HCT116 (cell line): ENCODE results near the gene APOBEC3G. TPM values are rescaled to one million over a fixed set of nuclear protein-coding genes. Genes with fewer than 3 reads are reported as not detected.

Source experiments
- ATAC-seq: fragments of 200-7000 bp; cut with Tn5 transposase; 2 replicates; pipeline ENCODE4 v1.9.1; 2020; ENCODE audit warnings: mild to moderate bottlenecking, moderate library complexity
- BruUV-seq: library from RNA; stranded (reverse); fragments of 400-500 nt; replicated peaks from 2 replicates; lab custom pipeline; 2021; lab: Mats Ljungman, UMichigan
- CTCF ChIA-PET: fragments of 300-600 bp; sonication (Branson Sonifier 250); formaldehyde crosslinking; loops from one replicate; lab custom pipeline; 2021; ENCODE audit warnings: antibody characterized with exemption; lab: Charles Lee
- POLR2A ChIA-PET: fragments of 300-600, 350-600 bp; sonication (Branson Sonifier 250); formaldehyde crosslinking; loops from one replicate; lab custom pipeline; 2021; ENCODE audit warnings: antibody characterized with exemption; lab: Charles Lee
- RAD21 ChIA-PET, 2 experiments: fragments of 300-600 bp; sonication (Branson Sonifier 250); formaldehyde crosslinking; loops; one replicate each; lab custom pipeline; 2023; ENCODE audit warnings: low total read pairs in 2 of 2; ENCODE audit not compliant: uncharacterized antibody in 2 of 2, unreplicated experiment in 2 of 2, low non-redundant PET in 1 of 2; lab: Charles Lee
- DNase-seq: peaks from one replicate; pipeline ENCODE4 v3.0.0-alpha.2; 2010; ENCODE audit warnings: low read depth, low spot score
- H2AFZ ChIP-seq: fragments of 200-600 bp; shearing (Covaris generic), sonication (generic); 2 replicates; pipeline ENCODE4 v1.6.1; 2017; ENCODE audit warnings: low read depth, mixed run types, mixed read lengths, antibody characterized with exemption, low read length; ENCODE audit not compliant: poor library complexity, severe bottlenecking
- H3K27ac ChIP-seq: 2 replicates; pipeline ENCODE4 v1.5.1; 2012; ENCODE audit warnings: low read depth, low read length
- H3K27me3 ChIP-seq: fragments of 200-600 bp; sonication (generic); 2 replicates; pipeline ENCODE4 v1.6.1; 2016; ENCODE audit warnings: mixed run types, low read length, mixed read lengths; ENCODE audit not compliant: insufficient read depth
- H3K36me3 ChIP-seq, 2 experiments: fragments of 200-500 bp in 1 of 2; fragments of 200-600 bp in 1 of 2; sonication (Bioruptor generic) in 1 of 2; sonication (generic) in 1 of 2; 2 replicates each; pipeline versions ENCODE4 v1.5.1 to v1.6.1; 2014 to 2016; ENCODE audit warnings: low read length in 2 of 2, inconsistent platforms in 1 of 2, mixed read lengths in 1 of 2, mixed run types in 1 of 2; ENCODE audit not compliant: insufficient read depth in 2 of 2, control insufficient read depth in 1 of 2
- H3K4me1 ChIP-seq, 2 experiments: fragments of 200-600 bp in 1 of 2; sonication (generic) in 1 of 2; 2 replicates each; pipeline versions ENCODE4 v1.5.1 to v1.6.1; 2012 to 2017; ENCODE audit warnings: low read length in 2 of 2, inconsistent platforms in 1 of 2, mild to moderate bottlenecking in 1 of 2, mixed read lengths in 1 of 2, mixed run types in 1 of 2, moderate library complexity in 1 of 2; ENCODE audit not compliant: insufficient read depth in 2 of 2, control insufficient read depth in 1 of 2
- H3K4me2 ChIP-seq: fragments of 200-600 bp; sonication (generic); 2 replicates; pipeline ENCODE4 v1.6.1; 2017; ENCODE audit warnings: mixed run types, low read length, mixed read lengths
- H3K4me3 ChIP-seq, 2 experiments: fragments of 200-600 bp in 1 of 2; sonication (generic) in 1 of 2; replicated peaks in 1 of 2; 2 replicates each; pipeline ENCODE4 v1.5.1; 2011 to 2016; ENCODE audit warnings: low read length in 2 of 2, control low read depth in 1 of 2, low read depth in 1 of 2, mild to moderate bottlenecking in 1 of 2, mixed read lengths in 1 of 2, mixed run types in 1 of 2
- H3K79me2 ChIP-seq: fragments of 200-600 bp; sonication (generic); 2 replicates; pipeline ENCODE4 v1.6.1; 2017; ENCODE audit warnings: mild to moderate bottlenecking, mixed run types, low read length, moderate library complexity, mixed read lengths; ENCODE audit not compliant: insufficient read depth
- H3K9ac ChIP-seq: fragments of 200-600 bp; sonication (generic); 2 replicates; pipeline ENCODE4 v1.6.1; 2016; ENCODE audit warnings: low read length, mixed read lengths
- H3K9me2 ChIP-seq: fragments of 200-600 bp; sonication (generic), shearing (Covaris generic); 2 replicates; pipeline ENCODE4 v1.6.1; 2017; ENCODE audit warnings: mixed run types, mild to moderate bottlenecking, moderate library complexity; ENCODE audit not compliant: insufficient read depth
- H3K9me3 ChIP-seq, 2 experiments: fragments of 200-500 bp in 1 of 2; fragments of 200-600 bp in 1 of 2; sonication (Bioruptor generic) in 1 of 2; sonication (generic) in 1 of 2; 2 replicates each; pipeline ENCODE4 v1.6.1; 2014 to 2017; ENCODE audit warnings: low read length in 2 of 2, mixed read lengths in 2 of 2, inconsistent platforms in 1 of 2, low read depth in 1 of 2, mild to moderate bottlenecking in 1 of 2, mixed run types in 1 of 2, moderate library complexity in 1 of 2; ENCODE audit not compliant: control insufficient read depth in 1 of 2, insufficient read depth in 1 of 2
- H4K20me1 ChIP-seq: fragments of 200-600 bp; sonication (generic), shearing (Covaris generic); 2 replicates; pipeline ENCODE4 v1.6.1; 2017; ENCODE audit warnings: mixed run types, mild to moderate bottlenecking, moderate library complexity; ENCODE audit not compliant: insufficient read depth
- CBX3 ChIP-seq: IDR thresholded peaks from 2 replicates; pipeline ENCODE4 v1.6.1; 2012; ENCODE audit warnings: low read depth
- CEBPB ChIP-seq: IDR thresholded peaks from 2 replicates; pipeline ENCODE4 v1.6.1; 2012; ENCODE audit warnings: low read depth
- ELF1 ChIP-seq: IDR thresholded peaks from 2 replicates; pipeline ENCODE4 v1.6.1; 2012; ENCODE audit warnings: low read depth, borderline replicate concordance
- EZH2 ChIP-seq: fragments of 200-600 bp; sonication (generic); IDR thresholded peaks from 2 replicates; pipeline ENCODE4 v1.6.1; 2017; ENCODE audit warnings: antibody characterized with exemption, mixed run types
- EZH2phosphoT487 ChIP-seq: fragments of 200-600 bp; IDR thresholded peaks from 2 replicates; pipeline ENCODE4 v1.6.1; 2018; ENCODE audit warnings: antibody characterized with exemption, borderline replicate concordance
- FOSL1 ChIP-seq: IDR thresholded peaks from 2 replicates; pipeline ENCODE4 v1.6.1; 2012; ENCODE audit warnings: low read depth
- JUND ChIP-seq: IDR thresholded peaks from 2 replicates; pipeline ENCODE4 v1.6.1; 2012
- POLR2A ChIP-seq: IDR thresholded peaks from 2 replicates; pipeline ENCODE4 v1.7.0; 2011; ENCODE audit warnings: borderline replicate concordance; ENCODE audit not compliant: insufficient read depth, insufficient read length; ENCODE audit errors: extremely low read depth
- SIN3A ChIP-seq: IDR thresholded peaks from 2 replicates; pipeline ENCODE4 v1.6.1; 2012; ENCODE audit warnings: low read depth
- SP1 ChIP-seq: IDR thresholded peaks from 2 replicates; pipeline ENCODE4 v1.6.1; 2012; ENCODE audit warnings: low read depth
- TCF7L2 ChIP-seq: IDR thresholded peaks from 2 replicates; pipeline ENCODE4 v1.7.0; 2011; ENCODE audit warnings: borderline replicate concordance, inconsistent platforms; ENCODE audit not compliant: insufficient read depth, insufficient read length; ENCODE audit errors: extremely low read depth
- ZFX ChIP-seq: fragments of 450-650 bp; IDR thresholded peaks from 2 replicates; pipeline ENCODE4 v1.6.1; 2017
- ZNF274 ChIP-seq: fragments of 200-500 bp; sonication (Bioruptor generic); IDR thresholded peaks from 2 replicates; pipeline ENCODE4 v1.6.1; 2014; ENCODE audit warnings: mild to moderate bottlenecking, low read depth, low read length, inconsistent platforms
- intact Hi-C: fragments of 100-400 bp; cut with micrococcal nuclease; formaldehyde crosslinking; loops from 2 replicates; pipeline ENCODE4 v1.10.0; 2022
- total RNA-seq: library from RNA; stranded (reverse); gene quantifications from one replicate; pipeline ENCODE4 v1.2.1, GENCODE V29; 2021; ENCODE audit not compliant: unreplicated experiment
- TF ChIP-seq, protein P1 (sequence below): IDR thresholded peaks from 2 replicates; pipeline ENCODE4 v1.6.1; 2012
- TF ChIP-seq, protein P2 (sequence below): IDR thresholded peaks from 2 replicates; pipeline ENCODE4 v1.6.1; 2011; ENCODE audit warnings: mild to moderate bottlenecking, low read length, moderate library complexity; ENCODE audit not compliant: insufficient replicate concordance; ENCODE audit errors: extremely low read depth

APOBEC3G gene
- total RNA-seq, 1 experiment from 2014 or later = 0.71 TPM

DNA sequence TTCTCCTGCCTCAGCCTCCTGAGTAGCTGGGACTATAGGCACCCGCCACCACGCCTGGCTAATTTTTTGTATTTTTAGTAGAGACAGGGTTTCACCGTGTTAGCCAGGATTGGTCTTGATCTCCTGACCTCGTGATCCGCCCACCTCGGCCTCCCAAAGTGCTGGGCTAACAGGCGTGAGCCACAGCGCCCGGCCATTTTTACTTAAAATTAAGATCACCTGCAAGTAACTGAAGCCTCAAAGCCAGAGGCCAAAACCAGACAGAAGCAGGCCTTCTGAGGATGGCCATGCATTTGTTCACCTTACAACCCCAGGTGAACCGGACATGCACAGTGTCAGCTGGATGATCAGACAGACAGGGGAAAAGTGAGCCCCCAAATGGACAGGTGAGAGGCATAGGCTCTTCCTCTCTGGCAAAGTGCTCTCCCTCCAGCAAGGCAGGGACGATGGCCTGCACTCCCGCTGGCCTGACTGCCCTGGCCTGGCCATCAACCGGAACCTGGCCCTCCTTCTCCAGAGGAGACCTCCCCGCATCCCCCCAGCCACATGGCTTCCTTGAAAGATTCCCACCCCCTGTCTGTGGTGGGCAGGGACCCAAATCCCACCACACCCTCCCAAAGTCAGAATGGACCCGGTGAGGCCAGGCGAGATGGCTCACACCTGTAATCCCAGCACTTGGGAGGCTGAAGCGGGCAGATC lies 45.8 kb downstream of the APOBEC3G start:
- ChIA-PET RAD21 (no interaction called here), POLR2A (no interaction called here), CTCF (interaction anchor here (1.5 kb wide), 1 partner anchor 253 kb away, joined by 9 read pairs; no protein-coding TSS in a partner anchor)
- Histone ChIP-seq H2AFZ (no peak overlapping the region), H3K36me3 (no peaks in the 10 kb centered on the region), H3K27me3 (no peaks in the 10 kb centered on the region), H3K79me2 (no peaks in the 10 kb centered on the region), H3K4me2 (no peak overlapping the region), H3K4me3 (no peak overlapping the region), H3K27ac (no peak overlapping the region), H3K9me3 (no peaks in the 10 kb centered on the region), H3K9me2 (no peaks in the 10 kb centered on the region), H3K9ac (no peak overlapping the region), H4K20me1 (no peaks in the 10 kb centered on the region), H3K4me1 (no peaks in the 10 kb centered on the region)
- no peak for ATAC-seq
- intact Hi-C loops = loop anchor here (1.0 kb wide), 1 partner anchor 253 kb away; no protein-coding TSS in a partner anchor
- TF ChIP-seq FOSL1 = no peak
- TF ChIP-seq ZNF274 = no peak
- TF ChIP-seq JUND = no peak
- TF ChIP-seq EZH2phosphoT487 = no peak
- TF ChIP-seq CBX3 = no peak
- TF ChIP-seq POLR2A = no peak
- TF ChIP-seq, protein P1, sequence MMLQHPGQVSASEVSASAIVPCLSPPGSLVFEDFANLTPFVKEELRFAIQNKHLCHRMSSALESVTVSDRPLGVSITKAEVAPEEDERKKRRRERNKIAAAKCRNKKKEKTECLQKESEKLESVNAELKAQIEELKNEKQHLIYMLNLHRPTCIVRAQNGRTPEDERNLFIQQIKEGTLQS = no peak
- no peak for TF ChIP-seq CEBPB
- no TSS peak for BruUV-seq
- DNase-seq = no peak

DNA sequence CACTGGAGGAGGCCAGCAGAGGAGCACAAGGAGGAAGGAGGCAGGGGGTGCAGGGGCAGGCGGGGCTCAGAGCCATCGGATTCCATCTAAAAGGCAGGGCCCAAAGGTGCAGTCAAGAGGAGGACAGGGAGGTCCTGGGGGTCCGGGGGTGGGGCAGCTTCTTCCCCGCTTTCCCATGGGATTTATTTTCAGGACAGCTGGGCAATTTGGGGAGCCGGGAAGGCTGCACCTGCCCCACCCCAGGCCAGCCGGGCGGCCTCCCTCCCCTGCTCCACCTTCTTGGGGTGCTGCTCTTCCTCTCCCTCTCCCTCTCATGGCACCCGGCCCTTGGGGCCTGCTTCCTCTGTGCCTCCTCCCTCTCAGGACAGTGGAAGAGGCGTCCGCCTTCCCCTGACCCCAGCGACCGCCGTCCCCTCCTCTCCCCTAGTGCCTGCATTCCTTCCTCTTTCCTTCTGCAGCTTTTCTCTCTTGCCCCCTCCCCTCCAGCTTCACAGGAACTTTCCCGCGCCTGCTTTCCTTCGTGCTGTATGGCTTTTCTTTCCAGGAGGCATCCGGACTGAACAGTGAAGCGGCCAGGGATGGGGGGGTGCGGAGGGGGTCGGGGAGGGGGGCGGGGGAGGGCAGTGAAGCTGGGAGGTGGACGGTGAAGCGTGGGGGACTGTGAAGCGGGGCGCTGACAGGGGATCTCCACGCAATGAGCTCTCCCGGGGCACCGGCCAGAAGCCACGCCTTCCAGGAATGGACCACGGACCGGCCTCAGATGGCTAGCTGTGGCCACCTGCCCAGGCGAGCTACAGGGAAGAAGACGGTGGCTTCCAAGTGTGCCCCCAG lies 46.9 kb downstream of the APOBEC3G start:
- ChIA-PET RAD21 (no interaction called here), POLR2A (no interaction called here), CTCF (interaction anchor here (0.6 to 1.5 kb wide), 3 partner anchors 9 to 184 kb away, joined by 3 to 4 read pairs (median 3); no protein-coding TSS in a partner anchor)
- no peak overlapping the region for H3K27ac ChIP-seq
- H3K79me2 ChIP-seq = no peaks in the 10 kb centered on the region
- H2AFZ ChIP-seq = no peak overlapping the region
- H3K9me3 ChIP-seq = no peaks in the 10 kb centered on the region
- H3K36me3 ChIP-seq = no peaks in the 10 kb centered on the region
- no peaks in the 10 kb centered on the region for H3K27me3 ChIP-seq
- intact Hi-C loops = no loop called here
- no peaks in the 10 kb centered on the region for H3K4me1 ChIP-seq
- H4K20me1 ChIP-seq = no peaks in the 10 kb centered on the region
- no peaks in the 10 kb centered on the region for H3K9me2 ChIP-seq
- no TSS peak for BruUV-seq
- H3K4me3 ChIP-seq = no peak overlapping the region
- no peak for ATAC-seq
- no peak for DNase-seq
- H3K4me2 ChIP-seq = no peak overlapping the region
- no peak overlapping the region for H3K9ac ChIP-seq
- TF ChIP-seq ELF1 = no peak
- no peak for TF ChIP-seq FOSL1
- TF ChIP-seq CBX3 = no peak
- TF ChIP-seq, protein P2, sequence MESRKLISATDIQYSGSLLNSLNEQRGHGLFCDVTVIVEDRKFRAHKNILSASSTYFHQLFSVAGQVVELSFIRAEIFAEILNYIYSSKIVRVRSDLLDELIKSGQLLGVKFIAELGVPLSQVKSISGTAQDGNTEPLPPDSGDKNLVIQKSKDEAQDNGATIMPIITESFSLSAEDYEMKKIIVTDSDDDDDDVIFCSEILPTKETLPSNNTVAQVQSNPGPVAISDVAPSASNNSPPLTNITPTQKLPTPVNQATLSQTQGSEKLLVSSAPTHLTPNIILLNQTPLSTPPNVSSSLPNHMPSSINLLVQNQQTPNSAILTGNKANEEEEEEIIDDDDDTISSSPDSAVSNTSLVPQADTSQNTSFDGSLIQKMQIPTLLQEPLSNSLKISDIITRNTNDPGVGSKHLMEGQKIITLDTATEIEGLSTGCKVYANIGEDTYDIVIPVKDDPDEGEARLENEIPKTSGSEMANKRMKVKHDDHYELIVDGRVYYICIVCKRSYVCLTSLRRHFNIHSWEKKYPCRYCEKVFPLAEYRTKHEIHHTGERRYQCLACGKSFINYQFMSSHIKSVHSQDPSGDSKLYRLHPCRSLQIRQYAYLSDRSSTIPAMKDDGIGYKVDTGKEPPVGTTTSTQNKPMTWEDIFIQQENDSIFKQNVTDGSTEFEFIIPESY = no peak
- TF ChIP-seq ZFX = no peak
- TF ChIP-seq ZNF274 = no peak
- TF ChIP-seq EZH2 = no peak
- TF ChIP-seq POLR2A = no peak
- TF ChIP-seq SP1 = no peak
- TF ChIP-seq, protein P1 = no peak
- TF ChIP-seq EZH2phosphoT487 = no peak
- no peak for TF ChIP-seq SIN3A
- no peak for TF ChIP-seq TCF7L2
